Aorta (tissue), 5 donors: Measurements from ENCODE around the gene CBX8. TPM values are rescaled to one million over a fixed set of nuclear protein-coding genes. Genes with fewer than 3 reads are reported as not detected.

ENCODE experiments used
- ATAC-seq: fragments of 200-7000 bp; cut with Tn5 transposase; one replicate; pipeline ENCODE4 v1.9.1; 2022; ENCODE audit warnings: moderate library complexity; ENCODE audit not compliant: low FRiP score
- DNase-seq, 2 donors: peaks; one replicate each; pipeline ENCODE4 v3.0.0-alpha.2; 2020
- H3K27ac ChIP-seq, 2 donors: one replicate each; pipeline ENCODE4 v1.5.1; 2013; ENCODE audit warnings: low read length in 2 of 2, mild to moderate bottlenecking in 2 of 2, moderate library complexity in 2 of 2, control low read depth in 1 of 2, inconsistent platforms in 1 of 2, low read depth in 1 of 2
- H3K27me3 ChIP-seq, 2 donors: one replicate each; pipeline ENCODE4 v1.6.1; 2013; ENCODE audit warnings: control low read depth in 1 of 2, low read length in 1 of 2, mild to moderate bottlenecking in 1 of 2, moderate library complexity in 1 of 2; ENCODE audit not compliant: insufficient read depth in 2 of 2, control insufficient read depth in 1 of 2
- H3K36me3 ChIP-seq, 2 donors: one replicate each; pipeline ENCODE4 v1.6.1; 2013; ENCODE audit warnings: control low read depth in 1 of 2, low read length in 1 of 2, mild to moderate bottlenecking in 1 of 2; ENCODE audit not compliant: insufficient read depth in 2 of 2, control insufficient read depth in 1 of 2
- H3K4me1 ChIP-seq, 2 donors: one replicate each; pipeline ENCODE4 v1.6.1; 2013; ENCODE audit warnings: low read length in 2 of 2, control low read depth in 1 of 2, mild to moderate bottlenecking in 1 of 2, moderate library complexity in 1 of 2; ENCODE audit not compliant: insufficient read depth in 2 of 2, control insufficient read depth in 1 of 2
- H3K4me3 ChIP-seq, 2 donors: one replicate each; pipeline ENCODE4 v1.5.1; 2013; ENCODE audit warnings: low read length in 2 of 2, control low read depth in 1 of 2, mild to moderate bottlenecking in 1 of 2
- H3K9me3 ChIP-seq: one replicate; pipeline ENCODE4 v1.6.1; 2013; ENCODE audit warnings: mild to moderate bottlenecking, low read length; ENCODE audit not compliant: control insufficient read depth
- WGBS, 2 donors: extraction: QIAGEN DNeasy Blood & Tissue Kit; methylation state at CpG; one replicate each; pipeline ENCODE4 v1.1.7; 2013; 5-methylcytosine and 5-hydroxymethylcytosine counted together
- intact Hi-C, 2 donors: fragments of 100-400 bp; cut with DNase I; formaldehyde crosslinking; loops; one replicate each; pipeline versions ENCODE4 v1.14.2 to v1.15.0; 2022
- polyA plus RNA-seq, 2 donors: library from polyadenylated mRNA; stranded (reverse); fragments of 200-250 nt; gene quantifications; one replicate each; pipeline ENCODE4 v1.2.3, GENCODE V29; 2013
- total RNA-seq, 2 donors: library from RNA; stranded (reverse); fragmentation: NEBNext Ultra II Directional; extraction: Animal tissue kit (Norgen Biotek cat#: 25700); gene quantifications; one replicate each; pipeline ENCODE4 v1.2.1, GENCODE V29; 2021
- donor health status: healthy with polysubstance abuse.
- donor health status: Bipolar disorder and iron deficiency.
- donor health status: DM: no; HTN: no; CAD: no.
- donor health status: DM: no; HTN: no; CAD: no.
- donor health status: DM: yes; HTN: yes; CAD: no.

Gene CBX8
- total and polyA plus RNA-seq, 4 donors: 1.4 to 6.2 (median 3.9) TPM

- H3K36me3 ChIP-seq: no peaks in the 10 kb centered on the region
- no peak overlapping the region for H3K27ac ChIP-seq
- DNase-seq (peak; percentile 77 to 89), ATAC-seq (no peak)
- H3K9me3 ChIP-seq: no peaks in the 10 kb centered on the region
- H3K27me3 ChIP-seq: no peaks in the 10 kb centered on the region
- no peak overlapping the region for H3K4me3 ChIP-seq
- WGBS, 2 donors: 1 to 2% methylated on average over 46 to 79 of the region's 79 CpGs
- no peaks in the 10 kb centered on the region for H3K4me1 ChIP-seq
- intact Hi-C loops: no loop called here
Observed at GRCh38 chr17:79810130-79811010, 13.5 kb upstream of the CBX8 start.

- Histone ChIP-seq H3K27ac (no peak overlapping the region), H3K27me3 (no peaks in the 10 kb centered on the region), H3K4me3 (no peak overlapping the region), H3K36me3 (no peaks in the 10 kb centered on the region), H3K9me3 (no peaks in the 10 kb centered on the region), H3K4me1 (no peaks in the 10 kb centered on the region)
- intact Hi-C loops: loop anchor here in 1 of 2 donors (5.0 kb wide), 1 partner anchor 33 kb away; no protein-coding TSS in a partner anchor
- no peak for ATAC-seq
- DNase-seq: no peak
- WGBS, 2 donors: 6% methylated on average over 37 to 40 of the region's 40 CpGs
Observed at GRCh38 chr17:79809530-79810129, 12.8 kb upstream of the CBX8 start.

- no peaks in the 10 kb centered on the region for H3K4me1 ChIP-seq
- WGBS, 2 donors: 59 to 60% methylated on average over 19 to 20 of the region's 20 CpGs
Observed at GRCh38 chr17:79808763-79809529, 12.1 kb upstream of the CBX8 start.

GRCh38 chr17:79806863-79807720 is 10.2 kb upstream of the CBX8 start:
- H3K4me3 ChIP-seq: no peak overlapping the region
- H3K27ac ChIP-seq: no peak overlapping the region
- DNase-seq: no peak
- H3K4me1 ChIP-seq: no peaks in the 10 kb centered on the region
- H3K36me3 ChIP-seq: no peaks in the 10 kb centered on the region
- no peaks in the 10 kb centered on the region for H3K27me3 ChIP-seq
- WGBS, 2 donors: 31% methylated on average over 13 of the region's 13 CpGs
- intact Hi-C loops: loop anchor here in 1 of 2 donors (5.0 kb wide), 1 partner anchor 35 kb away; no protein-coding TSS in a partner anchor
- H3K9me3 ChIP-seq: no peaks in the 10 kb centered on the region
- no peak for ATAC-seq

More at GRCh38 chr17:79808763-79809529, 12.1 kb upstream of the CBX8 start:
- Histone ChIP-seq H3K9me3 (no peaks in the 10 kb centered on the region), H3K27me3 (no peaks in the 10 kb centered on the region), H3K4me3 (no peak overlapping the region), H3K27ac (no peak overlapping the region), H3K36me3 (no peaks in the 10 kb centered on the region)
- DNase-seq (no peak), ATAC-seq (no peak)
- intact Hi-C loops: loop anchor here in 1 of 2 donors (5.0 kb wide), 1 partner anchor 33 kb away; no protein-coding TSS in a partner anchor

GRCh38 chr17:79806446-79806760 is 9.5 kb upstream of the CBX8 start:
- Histone ChIP-seq H3K27me3 (no peaks in the 10 kb centered on the region), H3K27ac (no peak overlapping the region), H3K9me3 (no peaks in the 10 kb centered on the region), H3K4me3 (no peak overlapping the region), H3K36me3 (no peaks in the 10 kb centered on the region), H3K4me1 (no peaks in the 10 kb centered on the region)
- ATAC-seq (no peak), DNase-seq (no peak)
- intact Hi-C loops: loop anchor here in 1 of 2 donors (5.0 kb wide), 1 partner anchor 36 kb away; no protein-coding TSS in a partner anchor
- WGBS, 2 donors: 23 to 25% methylated on average over 4 of the region's 4 CpGs

- H3K4me1 ChIP-seq: no peaks in the 10 kb centered on the region
- intact Hi-C loops: loop anchor here in 1 of 2 donors (5.0 kb wide), 1 partner anchor 37 kb away; no protein-coding TSS in a partner anchor
- WGBS, 2 donors: 19 to 23% methylated on average over 22 of the region's 22 CpGs
Observed at GRCh38 chr17:79804856-79805696, 8.2 kb upstream of the CBX8 start.

GRCh38 chr17:79803997-79804855 is 7.3 kb upstream of the CBX8 start:
- H3K27ac ChIP-seq: no peak overlapping the region
- no peaks in the 10 kb centered on the region for H3K4me1 ChIP-seq
- H3K27me3 ChIP-seq: no peaks in the 10 kb centered on the region
- ATAC-seq: no peak
- no peak for DNase-seq
- H3K4me3 ChIP-seq: no peak overlapping the region
- H3K9me3 ChIP-seq: no peaks in the 10 kb centered on the region
- intact Hi-C loops: no loop called here
- no peaks in the 10 kb centered on the region for H3K36me3 ChIP-seq
- WGBS, 2 donors: 3 to 6% methylated on average over 52 to 76 of the region's 76 CpGs

More at GRCh38 chr17:79804856-79805696, 8.2 kb upstream of the CBX8 start:
- Histone ChIP-seq H3K9me3 (no peaks in the 10 kb centered on the region), H3K4me3 (no peak overlapping the region), H3K36me3 (no peaks in the 10 kb centered on the region), H3K27ac (no peak overlapping the region), H3K27me3 (no peaks in the 10 kb centered on the region)
- ATAC-seq (no peak), DNase-seq (no peak)
